HG02571 (cell line): Measurements from ENCODE around the gene SLC25A38.

Source experiments
- ATAC-seq: cut with Tn5 transposase; IDR thresholded peaks from one replicate; pipeline ENCODE4 v1.9.1; 2021; ENCODE audit warnings: mild to moderate bottlenecking, moderate library complexity; ENCODE audit not compliant: unreplicated experiment

The SLC25A38 gene

GRCh38 chr3:39428745-39429201 is 45.6 kb downstream of the SLC25A38 start:
- no peak for ATAC-seq

- ATAC-seq, result no peak
Measured at GRCh38 chr3:39429466-39429865, 46.3 kb downstream of the SLC25A38 start.

GRCh38 chr3:39432342-39432741 is 49.2 kb downstream of the SLC25A38 start:
- no peak for ATAC-seq

GRCh38 chr3:39433642-39434041 is 50.5 kb downstream of the SLC25A38 start:
- ATAC-seq, result no peak

- no peak for ATAC-seq
Measured at GRCh38 chr3:39434574-39434973, 51.4 kb downstream of the SLC25A38 start.

- no peak for ATAC-seq
Measured at GRCh38 chr3:39435006-39435748, 52.0 kb downstream of the SLC25A38 start.

- ATAC-seq, result no peak
Measured at GRCh38 chr3:39438880-39439279, 55.7 kb downstream of the SLC25A38 start.

- no peak for ATAC-seq
Measured at GRCh38 chr3:39440316-39440715, 57.1 kb downstream of the SLC25A38 start.

- no peak for ATAC-seq
Measured at GRCh38 chr3:39443530-39443929, 60.4 kb downstream of the SLC25A38 start.

GRCh38 chr3:39445927-39446326 is 62.8 kb downstream of the SLC25A38 start:
- ATAC-seq, result no peak

- no peak for ATAC-seq
Measured at GRCh38 chr3:39446444-39446843, 63.3 kb downstream of the SLC25A38 start.
